GM12878 (cell line): Measurements from ENCODE around the gene SLAMF1. TPM values are rescaled to one million over a fixed set of nuclear protein-coding genes. Genes with fewer than 3 reads are reported as not detected.

Experiments used
- ATAC-seq: fragments of 200-7000 bp; cut with Tn5 transposase; 3 replicates; pipeline ENCODE4 v1.9.1; 2020; ENCODE audit warnings: mild to moderate bottlenecking, moderate library complexity
- BruUV-seq: library from RNA; stranded (reverse); fragments of 400-500 nt; replicated peaks from 2 replicates; lab custom pipeline; 2021; lab: Mats Ljungman, UMichigan
- CTCF ChIA-PET: fragments of 300-600 bp; sonication (Branson Sonifier 250); formaldehyde crosslinking; extraction: SDS; loops from one replicate; lab custom pipeline; 2021; ENCODE audit warnings: inconsistent platforms; lab: Yijun Ruan, JAX
- POLR2A ChIA-PET: fragments of 350-600 bp; formaldehyde crosslinking; extraction: SDS; loops from one replicate; lab custom pipeline; 2021; ENCODE audit warnings: inconsistent platforms; lab: Charles Lee
- RAD21 ChIA-PET: fragments of 300-600 bp; sonication (Branson Sonifier 250); formaldehyde crosslinking; loops from one replicate; lab custom pipeline; 2023; ENCODE audit warnings: antibody characterized with exemption; ENCODE audit not compliant: unreplicated experiment; lab: Charles Lee
- SMC1A ChIA-PET: fragments of 300-600 bp; sonication (Branson Sonifier 250); formaldehyde crosslinking; loops from one replicate; lab custom pipeline; 2023; ENCODE audit not compliant: unreplicated experiment, uncharacterized antibody; lab: Charles Lee
- DNase-seq: peaks from one replicate; pipeline ENCODE4 v3.0.0-alpha.2; 2011; ENCODE audit warnings: low read depth, low spot score
- FAIRE-seq: peaks from 3 replicates; lab custom pipeline; 2011; peaks lifted over from hg19 to GRCh38; lab: Jason Lieb, UNC
- H2AFZ ChIP-seq: 2 replicates; pipeline ENCODE4 v1.6.0; 2011; ENCODE audit warnings: low read depth, low read length, control low read depth; ENCODE audit not compliant: control insufficient read depth
- H3K27ac ChIP-seq: 2 replicates; pipeline ENCODE4 v1.5.1; 2011; ENCODE audit warnings: control low read depth; ENCODE audit not compliant: control insufficient read depth, insufficient read depth
- H3K27me3 ChIP-seq, 2 experiments: replicated peaks in 1 of 2; 2 replicates each; pipeline versions ENCODE4 v1.6.0 to v1.6.1; 2011; ENCODE audit warnings: low read length in 1 of 2; ENCODE audit not compliant: control insufficient read depth in 2 of 2, insufficient read depth in 2 of 2
- H3K36me3 ChIP-seq, 2 experiments: 2 replicates each; pipeline ENCODE4 v1.5.1; 2011; ENCODE audit warnings: low read length in 1 of 2; ENCODE audit not compliant: control insufficient read depth in 2 of 2, insufficient read depth in 2 of 2
- H3K4me1 ChIP-seq: 2 replicates; pipeline ENCODE4 v1.6.1; 2011; ENCODE audit warnings: mild to moderate bottlenecking, low read length, moderate library complexity, mixed read lengths; ENCODE audit not compliant: control insufficient read depth, insufficient read depth
- H3K4me2 ChIP-seq: 2 replicates; pipeline ENCODE4 v1.6.0; 2011; ENCODE audit warnings: control low read depth; ENCODE audit not compliant: control insufficient read depth, insufficient read depth
- H3K4me3 ChIP-seq: fragments of 200-600 bp; sonication (generic); 2 replicates; pipeline ENCODE4 v1.5.1; 2016
- H3K79me2 ChIP-seq: 2 replicates; pipeline ENCODE4 v1.6.0; 2011; ENCODE audit warnings: low read length; ENCODE audit not compliant: control insufficient read depth, insufficient read depth
- H3K9ac ChIP-seq: 2 replicates; pipeline ENCODE4 v1.8.0; 2011; ENCODE audit warnings: low read length, control low read depth, mixed read lengths; ENCODE audit not compliant: control insufficient read depth, insufficient read depth
- H3K9me3 ChIP-seq: replicated peaks from 3 replicates; pipeline ENCODE4 v1.5.1; 2011; ENCODE audit warnings: mild to moderate bottlenecking, low read length; ENCODE audit not compliant: control insufficient read depth, insufficient read depth
- H4K20me1 ChIP-seq: 2 replicates; pipeline ENCODE4 v1.6.0; 2011; ENCODE audit not compliant: control insufficient read depth, insufficient read depth
- CBFB ChIP-seq: IDR thresholded peaks from 2 replicates; pipeline ENCODE4 v1.6.1; 2016; ENCODE audit warnings: antibody characterized with exemption, low read depth
- CREB1 ChIP-seq: IDR thresholded peaks from 2 replicates; pipeline ENCODE4 v1.6.1; 2012; ENCODE audit warnings: low read depth, mild to moderate bottlenecking, inconsistent platforms
- POLR2A ChIP-seq: IDR thresholded peaks from 2 replicates; pipeline ENCODE4 v1.6.1; 2011; ENCODE audit warnings: low read depth, mild to moderate bottlenecking, low read length
- POLR2AphosphoS2 ChIP-seq: IDR thresholded peaks from 2 replicates; pipeline ENCODE4 v1.6.1; 2011; ENCODE audit warnings: low read depth, mild to moderate bottlenecking, low read length, improper control_type of control experiment, moderate library complexity
- POLR2AphosphoS5 ChIP-seq: IDR thresholded peaks from 2 replicates; pipeline ENCODE4 v1.6.1; 2011; ENCODE audit warnings: mild to moderate bottlenecking, low read length, inconsistent platforms
- RAD21 ChIP-seq: IDR thresholded peaks from 2 replicates; pipeline ENCODE4 v1.6.1; 2011; ENCODE audit warnings: mild to moderate bottlenecking, low read depth, low read length, moderate library complexity; ENCODE audit not compliant: insufficient read depth
- WGBS: methylation state at CpG from one replicate; pipeline ENCODE4 v1.1.6; 2016; ENCODE audit warnings: low lambda C conversion rate; ENCODE audit not compliant: insufficient replicate concordance, insufficient coverage; ENCODE audit errors: missing lambda C conversion rate; 5-methylcytosine and 5-hydroxymethylcytosine counted together
- in situ Hi-C: fragments of 300-500 bp; cut with MboI; formaldehyde crosslinking; loops from 9 replicates; pipeline ENCODE4 v1.14.3; 2018; ENCODE audit warnings: mixed read lengths
- intact Hi-C: fragments of 100-400 bp; cut with micrococcal nuclease; formaldehyde crosslinking; loops from one replicate; pipeline ENCODE4 v1.14.2; 2022; ENCODE audit not compliant: unreplicated experiment
- polyA plus RNA-seq, 11 experiments: library from polyadenylated mRNA; depleted of rRNA in 4 of 11; unstranded in 6 of 11; stranded (reverse) in 5 of 11; fragments of >200 nt; fragmentation: Nextera tagmentation in 4 of 11; fragmentation: Illumina TruSeq in 1 of 11; extraction: Ambion mirVana in 4 of 11; extraction: Trizol in 1 of 11; gene quantifications; 1 replicate in 1 of 11; 2 replicates in 10 of 11; pipeline versions ENCODE4 v1.2.1 to v1.2.3, GENCODE V29; 2011 to 2016; ENCODE audit warnings: inconsistent platforms in 2 of 11, missing spikeins in 2 of 11, low read depth in 1 of 11
- total RNA-seq, 4 experiments: library from RNA; depleted of rRNA in 3 of 4; stranded (reverse); fragments of >200 nt in 3 of 4; fragmentation: Illumina TruSeq in 1 of 4; extraction: Trizol in 1 of 4; gene quantifications; 2 replicates each; pipeline versions ENCODE4 v1.2.1 to v1.2.3, GENCODE V29; 2013 to 2021
- TF ChIP-seq, protein P1 (sequence below): fragments of 450-650 bp; IDR thresholded peaks from 2 replicates; pipeline ENCODE4 v1.6.1; 2016; ENCODE audit warnings: mild to moderate bottlenecking, moderate library complexity, borderline replicate concordance

SLAMF1 gene
- total and polyA plus RNA-seq, 10 of the 15 experiments (the other 5 are each of a cell fraction or from before 2014, with no cell fraction given) = 87.3 to 260 (median 131) TPM

GRCh38 chr1:160679893-160680292 lies 33.0 kb upstream of the SLAMF1 start:
- TF ChIP-seq POLR2A = no peak
- no peak for TF ChIP-seq CBFB
- peak; percentile 76 for TF ChIP-seq POLR2AphosphoS5
- TF ChIP-seq RAD21 = no peak
- TF ChIP-seq POLR2AphosphoS2 = no peak; the same call in none of the 2 replicates
- TF ChIP-seq, protein P1, sequence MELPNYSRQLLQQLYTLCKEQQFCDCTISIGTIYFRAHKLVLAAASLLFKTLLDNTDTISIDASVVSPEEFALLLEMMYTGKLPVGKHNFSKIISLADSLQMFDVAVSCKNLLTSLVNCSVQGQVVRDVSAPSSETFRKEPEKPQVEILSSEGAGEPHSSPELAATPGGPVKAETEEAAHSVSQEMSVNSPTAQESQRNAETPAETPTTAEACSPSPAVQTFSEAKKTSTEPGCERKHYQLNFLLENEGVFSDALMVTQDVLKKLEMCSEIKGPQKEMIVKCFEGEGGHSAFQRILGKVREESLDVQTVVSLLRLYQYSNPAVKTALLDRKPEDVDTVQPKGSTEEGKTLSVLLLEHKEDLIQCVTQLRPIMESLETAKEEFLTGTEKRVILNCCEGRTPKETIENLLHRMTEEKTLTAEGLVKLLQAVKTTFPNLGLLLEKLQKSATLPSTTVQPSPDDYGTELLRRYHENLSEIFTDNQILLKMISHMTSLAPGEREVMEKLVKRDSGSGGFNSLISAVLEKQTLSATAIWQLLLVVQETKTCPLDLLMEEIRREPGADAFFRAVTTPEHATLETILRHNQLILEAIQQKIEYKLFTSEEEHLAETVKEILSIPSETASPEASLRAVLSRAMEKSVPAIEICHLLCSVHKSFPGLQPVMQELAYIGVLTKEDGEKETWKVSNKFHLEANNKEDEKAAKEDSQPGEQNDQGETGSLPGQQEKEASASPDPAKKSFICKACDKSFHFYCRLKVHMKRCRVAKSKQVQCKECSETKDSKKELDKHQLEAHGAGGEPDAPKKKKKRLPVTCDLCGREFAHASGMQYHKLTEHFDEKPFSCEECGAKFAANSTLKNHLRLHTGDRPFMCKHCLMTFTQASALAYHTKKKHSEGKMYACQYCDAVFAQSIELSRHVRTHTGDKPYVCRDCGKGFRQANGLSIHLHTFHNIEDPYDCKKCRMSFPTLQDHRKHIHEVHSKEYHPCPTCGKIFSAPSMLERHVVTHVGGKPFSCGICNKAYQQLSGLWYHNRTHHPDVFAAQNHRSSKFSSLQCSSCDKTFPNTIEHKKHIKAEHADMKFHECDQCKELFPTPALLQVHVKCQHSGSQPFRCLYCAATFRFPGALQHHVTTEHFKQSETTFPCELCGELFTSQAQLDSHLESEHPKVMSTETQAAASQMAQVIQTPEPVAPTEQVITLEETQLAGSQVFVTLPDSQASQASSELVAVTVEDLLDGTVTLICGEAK = no peak
- no peak for TF ChIP-seq CREB1

More at GRCh38 chr1:160679893-160680292, 33.0 kb upstream of the SLAMF1 start:
- intact Hi-C loops (loop anchor here (5.0 kb wide), 1 partner anchor 32 kb away; the partner anchor contains the start of gene CD48), in situ Hi-C loops (loop anchor here (5.0 kb wide), 2 partner anchors 87 to 272 kb away; partner anchors contain the start of gene ITLN2)
- Histone ChIP-seq H3K36me3 (peaks cover 51 to 66% of the 10 kb centered on the region in 2 experiments), H4K20me1 (peaks cover 3% of the 10 kb centered on the region), H3K27me3 (no peaks in the 10 kb centered on the region), H2AFZ (no peak overlapping the region), H3K9me3 (no peaks in the 10 kb centered on the region), H3K4me2 (no peak overlapping the region), H3K4me1 (peaks cover 37% of the 10 kb centered on the region), H3K79me2 (peaks cover 35% of the 10 kb centered on the region), H3K9ac (no peak overlapping the region), H3K27ac (no peak overlapping the region), H3K4me3 (no peak overlapping the region)
- SMC1A ChIA-PET = interaction anchor here (0.6 to 7.6 kb wide), 10 partner anchors 16 to 334 kb away, joined by 3 to 79 read pairs (median 8); partner anchors contain the start of gene SLAMF1
- WGBS = 73% methylated on average over 3 of the region's 3 CpGs
- ATAC-seq = no peak
- no peak for DNase-seq
- CTCF ChIA-PET = interaction anchor here (1.0 to 9.8 kb wide), 16 partner anchors 7 to 274 kb away, joined by 3 to 95 read pairs (median 12); partner anchors contain the start of gene CD48
- BruUV-seq = no TSS peak
- POLR2A ChIA-PET = interaction anchor here (1.1 to 1.7 kb wide), 4 partner anchors 23 to 88 kb away, joined by 3 to 9 read pairs (median 4); partner anchors contain the start of gene SLAMF7
- FAIRE-seq = no peak
- RAD21 ChIA-PET = interaction anchor here (0.7 to 2.6 kb wide), 9 partner anchors 8 to 310 kb away, joined by 3 to 18 read pairs (median 5); no protein-coding TSS in a partner anchor
